GM12891 (cell line): ENCODE measurements around the gene AGMO.

ENCODE experiments used
- DNase-seq: peaks from one replicate; pipeline ENCODE4 v3.0.0; 2011; ENCODE audit warnings: low spot score; ENCODE audit not compliant: insufficient read length
- FAIRE-seq: peaks from 2 replicates; lab custom pipeline; 2011; peaks lifted over from hg19 to GRCh38; lab: Jason Lieb, UNC
- PAX5 ChIP-seq: IDR thresholded peaks from 2 replicates; pipeline ENCODE4 v1.6.1; 2011; ENCODE audit warnings: low read length, moderate library complexity, mild to moderate bottlenecking; ENCODE audit not compliant: insufficient read depth, severe bottlenecking
- POLR2A ChIP-seq: IDR thresholded peaks from 2 replicates; pipeline ENCODE4 v1.6.1; 2011; ENCODE audit warnings: low read depth, low read length, control low read depth
- POLR2AphosphoS5 ChIP-seq: IDR thresholded peaks from 2 replicates; pipeline ENCODE4 v1.6.1; 2011; ENCODE audit warnings: low read depth, low read length, control low read depth
- POU2F2 ChIP-seq: IDR thresholded peaks from 2 replicates; pipeline ENCODE4 v1.6.1; 2011; ENCODE audit warnings: low read depth, mild to moderate bottlenecking, control low read depth, low read length, moderate library complexity
- SPI1 ChIP-seq: IDR thresholded peaks from 2 replicates; pipeline ENCODE4 v1.6.1; 2011; ENCODE audit warnings: low read depth, low read length, control low read depth
- TAF1 ChIP-seq: IDR thresholded peaks from 2 replicates; pipeline ENCODE4 v1.6.1; 2011; ENCODE audit warnings: low read depth, low read length, control low read depth

AGMO gene

DNA sequence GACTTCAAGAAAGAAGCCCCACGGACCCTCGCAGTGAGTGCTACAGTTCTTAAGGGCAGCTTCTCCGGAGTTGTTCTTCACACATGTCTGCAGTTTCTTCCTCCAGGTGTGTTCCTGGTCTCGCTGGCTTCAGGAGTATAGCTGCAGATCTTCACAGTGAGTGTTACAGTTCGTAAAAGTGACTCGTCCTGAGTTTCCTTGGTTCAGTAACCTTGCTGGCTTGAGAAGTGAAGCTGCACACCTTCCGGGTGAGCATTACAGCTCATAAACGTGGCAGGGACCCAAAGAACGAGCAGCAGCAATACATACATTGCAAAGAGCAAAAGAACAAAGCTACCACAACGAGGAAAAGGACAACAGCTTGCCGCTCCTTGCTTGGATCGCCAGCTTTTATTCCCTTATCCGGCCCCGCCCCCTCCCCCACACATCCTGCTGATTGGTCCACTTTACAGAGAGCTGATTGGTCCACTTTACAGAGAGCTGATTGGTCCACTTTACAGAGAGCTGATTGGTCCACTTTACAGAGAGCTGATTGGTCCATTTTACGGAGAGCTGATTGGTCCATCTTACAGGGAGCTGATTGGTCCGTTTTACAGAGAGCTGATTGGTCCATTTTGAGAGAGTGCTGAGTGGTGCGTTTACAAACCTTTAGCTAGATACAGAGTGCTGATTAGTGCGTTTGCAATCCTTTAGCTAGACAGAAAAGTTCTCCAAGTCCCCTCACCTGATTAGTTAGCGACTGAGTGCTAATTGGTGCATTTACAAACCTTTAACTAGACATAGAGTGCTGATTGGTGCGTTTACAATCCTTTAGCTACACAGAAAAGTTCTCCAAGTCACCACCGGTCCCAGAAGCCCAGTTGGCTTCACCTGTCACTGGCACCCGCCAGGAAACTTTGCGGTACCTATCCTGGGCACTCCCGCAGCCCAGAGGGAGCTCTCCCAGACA lies 165.3 kb downstream of the AGMO start:
- no peak for DNase-seq
- TF ChIP-seq POLR2AphosphoS5 (no peak), TAF1 (no peak), SPI1 (no peak), POLR2A (no peak), POU2F2 (no peak), PAX5 (no peak)
- no peak for FAIRE-seq

DNA sequence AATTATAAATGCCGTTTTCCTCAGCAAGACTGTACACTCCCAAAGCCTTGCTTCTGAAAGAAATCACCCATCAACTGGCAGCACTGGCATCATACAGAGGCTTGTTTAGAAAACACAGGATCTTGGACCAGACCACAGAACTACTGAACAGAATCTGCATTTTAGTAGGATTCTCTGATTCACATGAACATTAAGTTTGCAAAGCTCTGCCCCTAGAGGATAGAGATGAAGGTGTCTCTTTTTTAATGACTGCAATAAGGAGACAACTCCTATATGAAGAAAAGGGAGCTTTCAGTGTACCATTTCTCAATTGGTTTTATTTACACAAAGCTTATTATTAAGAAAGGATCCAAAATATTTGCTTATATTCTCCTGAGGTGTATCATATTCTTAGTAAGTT lies 172.7 kb downstream of the AGMO start:
- no peak for TF ChIP-seq POLR2AphosphoS5
- no peak for TF ChIP-seq POU2F2
- no peak for TF ChIP-seq SPI1
- no peak for TF ChIP-seq POLR2A
- no peak for TF ChIP-seq TAF1
- FAIRE-seq = no peak
- no peak for DNase-seq

DNA sequence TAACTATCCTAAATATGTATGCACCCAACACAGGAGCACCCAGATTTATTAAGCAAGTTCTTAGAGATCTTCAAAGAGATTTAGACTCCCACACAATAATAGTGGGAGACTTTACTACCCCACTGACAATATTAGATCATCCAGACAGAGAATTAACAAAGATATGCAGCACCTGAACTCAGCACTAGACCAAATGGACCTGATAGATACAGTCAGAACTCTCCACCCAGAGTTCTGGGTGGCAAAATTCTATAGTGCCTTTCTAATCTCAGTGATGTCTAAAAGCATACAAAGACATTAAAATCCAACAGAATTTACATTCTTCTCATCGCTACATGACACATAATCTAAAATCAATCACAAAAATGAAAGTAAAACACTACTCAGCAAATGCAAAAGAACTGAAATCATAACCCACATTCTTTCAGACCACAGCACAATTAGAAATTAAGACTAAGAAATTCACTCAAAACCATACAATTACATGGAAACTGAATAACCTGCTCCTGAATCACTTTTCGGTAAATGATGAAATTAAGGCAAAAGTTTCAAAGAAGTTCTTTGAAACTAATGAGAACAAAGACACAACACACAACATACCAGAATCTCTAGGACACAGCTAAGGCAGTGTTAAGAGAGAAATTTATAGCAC lies 183.2 kb downstream of the AGMO start:
- FAIRE-seq = no peak

DNA sequence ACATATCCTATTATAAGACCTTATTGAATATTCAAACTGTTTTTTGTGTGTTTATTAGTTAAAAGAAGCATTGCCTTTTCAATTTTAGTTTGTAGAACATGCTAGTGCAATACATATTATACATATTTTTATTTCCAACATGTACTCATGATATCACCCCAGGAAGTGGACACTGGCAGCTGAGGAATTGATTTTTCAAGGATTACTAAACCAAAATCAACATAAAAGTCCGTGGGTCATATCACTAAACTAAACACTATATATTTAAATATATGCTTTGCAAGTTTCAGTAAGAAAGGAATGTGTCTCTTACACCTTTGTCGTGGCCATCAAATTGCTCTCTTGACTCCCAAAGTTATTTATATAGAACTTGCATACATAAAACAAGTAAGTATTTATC lies 185.2 kb downstream of the AGMO start:
- FAIRE-seq (no peak), DNase-seq (no peak)
- TF ChIP-seq PAX5 (no peak), POLR2A (no peak), POLR2AphosphoS5 (no peak), POU2F2 (no peak), SPI1 (no peak), TAF1 (no peak)

More for the DNA sequence above, 183.2 kb downstream of the AGMO start:
- no peak for DNase-seq
- TF ChIP-seq TAF1 (no peak), POLR2AphosphoS5 (no peak), SPI1 (no peak), POU2F2 (no peak), PAX5 (no peak), POLR2A (no peak)

DNA sequence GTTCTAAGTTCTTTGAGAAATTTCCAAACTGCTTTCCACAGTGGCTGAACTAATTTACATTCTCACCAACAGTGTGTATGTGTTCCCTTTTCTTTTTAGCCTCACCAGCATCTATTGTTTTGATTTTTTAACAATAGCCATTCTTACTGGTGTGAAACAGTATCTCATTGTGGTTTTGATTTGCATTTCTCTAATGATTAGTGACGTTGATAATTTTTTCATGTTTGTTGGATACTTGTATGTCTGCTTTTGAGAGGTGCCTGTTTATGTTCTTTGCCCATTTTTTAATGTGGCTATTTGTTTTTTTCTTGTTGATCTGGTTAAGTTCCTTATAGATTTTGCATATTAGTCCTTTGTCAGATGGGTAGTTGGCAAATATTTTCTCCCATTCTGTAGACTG lies 191.4 kb downstream of the AGMO start:
- no peak for DNase-seq
- no peak for FAIRE-seq
- no peak for TF ChIP-seq POU2F2
- no peak for TF ChIP-seq SPI1
- no peak for TF ChIP-seq PAX5
- no peak for TF ChIP-seq POLR2AphosphoS5
- no peak for TF ChIP-seq TAF1
- TF ChIP-seq POLR2A = no peak

DNA sequence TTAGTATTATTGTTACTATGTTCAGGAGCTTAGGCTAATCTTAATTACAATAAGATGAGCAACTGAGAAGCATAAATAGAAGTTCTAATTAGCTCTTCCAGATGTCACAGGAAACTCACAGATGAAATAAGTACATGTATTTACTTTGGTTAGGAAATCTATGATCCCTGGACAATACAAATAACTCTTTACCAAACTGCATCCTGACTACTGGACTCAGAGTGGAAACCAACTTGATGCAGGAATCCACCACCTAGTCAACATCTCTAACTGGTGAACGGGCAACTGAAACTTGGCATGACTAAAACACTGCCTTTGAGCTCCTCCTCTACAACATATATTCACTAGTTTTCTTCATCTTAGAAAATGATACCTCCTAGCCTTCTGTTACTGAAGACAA lies 193.2 kb downstream of the AGMO start:
- DNase-seq = no peak
- no peak for TF ChIP-seq SPI1
- no peak for TF ChIP-seq POLR2A
- no peak for TF ChIP-seq POLR2AphosphoS5
- no peak for TF ChIP-seq POU2F2
- no peak for TF ChIP-seq PAX5
- no peak for FAIRE-seq

DNA sequence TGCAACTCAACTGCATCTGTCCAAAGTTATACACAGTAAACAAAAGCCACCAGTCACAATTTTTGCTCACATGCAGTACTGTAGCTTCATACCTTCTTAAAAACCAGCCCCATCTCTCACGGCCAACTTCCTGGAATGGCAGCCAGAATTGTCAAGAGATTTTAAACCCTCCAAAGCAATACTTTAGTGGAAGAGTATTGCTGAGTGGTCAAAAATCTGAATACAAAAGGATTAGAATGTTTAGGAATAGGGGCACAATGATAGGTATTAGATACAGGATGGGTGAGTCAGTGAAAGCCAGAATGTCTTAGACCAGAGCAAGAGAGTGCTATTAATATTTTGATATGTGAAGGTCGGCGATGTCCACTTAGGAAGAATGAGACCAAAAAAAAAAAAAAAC lies 193.9 kb downstream of the AGMO start:
- DNase-seq = no peak
- no peak for FAIRE-seq
- TF ChIP-seq POLR2A (no peak), PAX5 (no peak), POLR2AphosphoS5 (no peak), SPI1 (no peak), POU2F2 (no peak), TAF1 (no peak)

DNA sequence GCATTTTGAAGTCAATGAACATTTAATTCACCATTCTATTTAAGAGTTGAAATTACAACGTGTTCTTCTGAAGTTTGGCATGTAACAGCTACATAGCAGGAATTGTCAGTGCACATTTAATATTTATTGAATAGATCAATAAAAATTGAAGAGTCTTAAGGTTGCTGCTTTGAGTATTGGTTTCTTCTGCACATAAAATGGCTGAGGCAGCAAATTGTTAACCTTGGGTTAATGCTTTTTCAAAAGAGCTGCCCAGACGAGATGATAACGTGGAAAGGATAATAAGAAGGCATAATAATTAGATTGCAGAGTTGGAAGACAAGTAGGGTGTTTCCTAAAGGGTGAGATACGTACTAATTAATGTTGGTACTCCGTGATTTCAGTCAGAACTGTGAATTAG lies 203.7 kb downstream of the AGMO start:
- TF ChIP-seq POLR2AphosphoS5 = no peak
- TF ChIP-seq SPI1 = no peak
- TF ChIP-seq PAX5 = no peak
- TF ChIP-seq POU2F2 = no peak
- no peak for TF ChIP-seq TAF1
- no peak for TF ChIP-seq POLR2A
- FAIRE-seq (no peak), DNase-seq (no peak)
